ENCODE results near the gene RASSF4.

The RASSF4 gene

GRCh38 chr10:44956226-44956625 lies 3.4 kb upstream of the RASSF4 start:
- Histone ChIP-seq H3K27me3 (ENCODE audit: insufficient read depth, insufficient read length) (peaks cover 9% of the 10 kb centered on the region), H3K4me3 (ENCODE audit: insufficient read length, low read depth) (no peak overlapping the region), H3K4me1 (ENCODE audit: insufficient read depth, insufficient read length) (peaks cover 3% of the 10 kb centered on the region)

GRCh38 chr10:44956717-44957706 lies 2.6 kb upstream of the RASSF4 start:
- TF ChIP-seq SUZ12 (IDR thresholded peaks at IDR 0.05; ENCODE audit: extremely low read depth, insufficient read depth, insufficient read length) = no peak
- TF ChIP-seq ZNF274 (IDR thresholded peaks at IDR 0.05; ENCODE audit: low read depth, low read length) = no peak
- no peak for TF ChIP-seq YY1 (IDR thresholded peaks at IDR 0.05; ENCODE audit: insufficient read depth, insufficient read length)
- peaks cover 9% of the 10 kb centered on the region for H3K27me3 ChIP-seq (ENCODE audit: insufficient read depth, insufficient read length)
- H3K9ac ChIP-seq (ENCODE audit: insufficient read length, low read depth) = no peak overlapping the region
- peaks cover 17% of the 10 kb centered on the region for H3K36me3 ChIP-seq (ENCODE audit: insufficient read depth, insufficient read length, low read length)
- no peaks in the 10 kb centered on the region for H3K9me3 ChIP-seq (ENCODE audit: insufficient read depth, low read length)
- no peak for DNase-seq (ENCODE audit: low read depth, low spot score)
- H3K4me1 ChIP-seq (ENCODE audit: insufficient read depth, insufficient read length) = peaks cover 5% of the 10 kb centered on the region
- no peak overlapping the region for H3K4me3 ChIP-seq (ENCODE audit: insufficient read length, low read depth)

More at GRCh38 chr10:44956226-44956625, 3.4 kb upstream of the RASSF4 start:
- no peak overlapping the region for H3K9ac ChIP-seq (ENCODE audit: insufficient read length, low read depth)
- no peaks in the 10 kb centered on the region for H3K9me3 ChIP-seq (ENCODE audit: insufficient read depth, low read length)
- TF ChIP-seq YY1 (IDR thresholded peaks at IDR 0.05; ENCODE audit: insufficient read depth, insufficient read length) (no peak), SUZ12 (IDR thresholded peaks at IDR 0.05; ENCODE audit: extremely low read depth, insufficient read depth, insufficient read length) (no peak), ZNF274 (IDR thresholded peaks at IDR 0.05; ENCODE audit: low read depth, low read length) (no peak)
- peaks cover 16% of the 10 kb centered on the region for H3K36me3 ChIP-seq (ENCODE audit: insufficient read depth, insufficient read length, low read length)
- no peak for DNase-seq (ENCODE audit: low read depth, low spot score)

GRCh38 chr10:44958196-44958897 lies 1.3 kb upstream of the RASSF4 start:
- Histone ChIP-seq H3K9me3 (ENCODE audit: insufficient read depth, low read length) (no peaks in the 10 kb centered on the region), H3K4me3 (ENCODE audit: insufficient read length, low read depth) (peak overlapping the region; percentile 59), H3K27me3 (ENCODE audit: insufficient read depth, insufficient read length) (peaks cover 9% of the 10 kb centered on the region), H3K4me1 (ENCODE audit: insufficient read depth, insufficient read length) (peaks cover 3% of the 10 kb centered on the region), H3K36me3 (ENCODE audit: insufficient read depth, insufficient read length, low read length) (peaks cover 19% of the 10 kb centered on the region), H3K9ac (ENCODE audit: insufficient read length, low read depth) (peak overlapping the region; percentile 10)
- no peak for DNase-seq (ENCODE audit: low read depth, low spot score)
- no peak for TF ChIP-seq SUZ12 (IDR thresholded peaks at IDR 0.05; ENCODE audit: extremely low read depth, insufficient read depth, insufficient read length)
- TF ChIP-seq ZNF274 (IDR thresholded peaks at IDR 0.05; ENCODE audit: low read depth, low read length) = no peak
- TF ChIP-seq YY1 (IDR thresholded peaks at IDR 0.05; ENCODE audit: insufficient read depth, insufficient read length) = no peak

- DNase-seq (ENCODE audit: low read depth, low spot score) = no peak
- Histone ChIP-seq H3K4me3 (ENCODE audit: insufficient read length, low read depth) (peak overlapping the region; percentile 59), H3K9ac (ENCODE audit: insufficient read length, low read depth) (peak overlapping the region; percentile 76), H3K27me3 (ENCODE audit: insufficient read depth, insufficient read length) (peaks cover 9% of the 10 kb centered on the region), H3K36me3 (ENCODE audit: insufficient read depth, insufficient read length, low read length) (peaks cover 19% of the 10 kb centered on the region), H3K4me1 (ENCODE audit: insufficient read depth, insufficient read length) (peaks cover 3% of the 10 kb centered on the region), H3K9me3 (ENCODE audit: insufficient read depth, low read length) (no peaks in the 10 kb centered on the region)
- TF ChIP-seq ZNF274 (IDR thresholded peaks at IDR 0.05; ENCODE audit: low read depth, low read length) (no peak), SUZ12 (IDR thresholded peaks at IDR 0.05; ENCODE audit: extremely low read depth, insufficient read depth, insufficient read length) (no peak), YY1 (IDR thresholded peaks at IDR 0.05; ENCODE audit: insufficient read depth, insufficient read length) (no peak)
These were observed 730 bp upstream of the RASSF4 start for GRCh38 chr10:44958898-44959246.

GRCh38 chr10:44960088-44960460 lies 472 bp downstream of the RASSF4 start:
- Histone ChIP-seq H3K4me1 (ENCODE audit: insufficient read depth, insufficient read length) (peaks cover 3% of the 10 kb centered on the region), H3K9me3 (ENCODE audit: insufficient read depth, low read length) (no peaks in the 10 kb centered on the region), H3K9ac (ENCODE audit: insufficient read length, low read depth) (peak overlapping the region; percentile 79), H3K36me3 (ENCODE audit: insufficient read depth, insufficient read length, low read length) (peaks cover 16% of the 10 kb centered on the region), H3K27me3 (ENCODE audit: insufficient read depth, insufficient read length) (peaks cover 9% of the 10 kb centered on the region), H3K4me3 (ENCODE audit: insufficient read length, low read depth) (peak overlapping the region; percentile 64)
- TF ChIP-seq ZNF274 (IDR thresholded peaks at IDR 0.05; ENCODE audit: low read depth, low read length) = no peak
- TF ChIP-seq YY1 (IDR thresholded peaks at IDR 0.05; ENCODE audit: insufficient read depth, insufficient read length) = no peak
- no peak for TF ChIP-seq SUZ12 (IDR thresholded peaks at IDR 0.05; ENCODE audit: extremely low read depth, insufficient read depth, insufficient read length)
- DNase-seq (ENCODE audit: low read depth, low spot score) = no peak

GRCh38 chr10:44960482-44961229 lies 1.1 kb downstream of the RASSF4 start:
- H3K4me1 ChIP-seq (ENCODE audit: insufficient read depth, insufficient read length) = peaks cover 6% of the 10 kb centered on the region

More at GRCh38 chr10:44960482-44961229, 1.1 kb downstream of the RASSF4 start:
- H3K9ac ChIP-seq (ENCODE audit: insufficient read length, low read depth) = peak overlapping the region; percentile 34
- peaks cover 15% of the 10 kb centered on the region for H3K36me3 ChIP-seq (ENCODE audit: insufficient read depth, insufficient read length, low read length)
- no peak for DNase-seq (ENCODE audit: low read depth, low spot score)
- H3K9me3 ChIP-seq (ENCODE audit: insufficient read depth, low read length) = no peaks in the 10 kb centered on the region
- TF ChIP-seq SUZ12 (IDR thresholded peaks at IDR 0.05; ENCODE audit: extremely low read depth, insufficient read depth, insufficient read length) (no peak), ZNF274 (IDR thresholded peaks at IDR 0.05; ENCODE audit: low read depth, low read length) (no peak), YY1 (IDR thresholded peaks at IDR 0.05; ENCODE audit: insufficient read depth, insufficient read length) (no peak)
- H3K27me3 ChIP-seq (ENCODE audit: insufficient read depth, insufficient read length) = peaks cover 9% of the 10 kb centered on the region
- H3K4me3 ChIP-seq (ENCODE audit: insufficient read length, low read depth) = peak overlapping the region; percentile 64

Measured in NT2/D1 (cell line).